H1 (cell line): ENCODE measurements around the gene KHDRBS2. TPM values are rescaled to one million over a fixed set of nuclear protein-coding genes. Genes with fewer than 3 reads are reported as not detected.

Source experiments
- BRCA1 ChIP-seq: IDR thresholded peaks from 2 replicates; pipeline ENCODE4 v1.6.1; 2012; ENCODE audit warnings: low read depth, low read length, improper control_type of control experiment
- CBX8 ChIP-seq: fragments of 300-800, 300-1000 bp; sonication (generic); IDR thresholded peaks from 2 replicates; pipeline ENCODE4 v1.7.1; 2016; ENCODE audit warnings: low read depth, low read length, borderline replicate concordance
- CEBPB ChIP-seq: IDR thresholded peaks from 2 replicates; pipeline ENCODE4 v1.6.1; 2012; ENCODE audit warnings: low read depth, low read length
- EZH2 ChIP-seq: fragments of 200-600 bp; sonication (generic); IDR thresholded peaks from 2 replicates; pipeline ENCODE4 v1.7.1; 2012; ENCODE audit warnings: low read depth, mild to moderate bottlenecking, moderate library complexity, low read length, inconsistent platforms; ENCODE audit not compliant: severe bottlenecking
- JUN ChIP-seq: IDR thresholded peaks from 2 replicates; pipeline ENCODE4 v1.6.1; 2011; ENCODE audit warnings: low read depth, mild to moderate bottlenecking, improper control_type of control experiment, low read length
- NANOG ChIP-seq: IDR thresholded peaks from 2 replicates; pipeline ENCODE4 v1.6.1; 2011; ENCODE audit warnings: low read length, low read depth, mild to moderate bottlenecking, inconsistent platforms; ENCODE audit not compliant: insufficient read depth, poor library complexity, severe bottlenecking
- NRF1 ChIP-seq: IDR thresholded peaks from 2 replicates; pipeline ENCODE4 v1.6.1; 2011; ENCODE audit warnings: mild to moderate bottlenecking, low read depth, low read length, improper control_type of control experiment
- POLR2AphosphoS5 ChIP-seq: IDR thresholded peaks from 2 replicates; pipeline ENCODE4 v1.6.1; 2011; ENCODE audit warnings: low read depth, low read length
- SP1 ChIP-seq: IDR thresholded peaks from 2 replicates; pipeline ENCODE4 v1.6.1; 2011; ENCODE audit warnings: low read depth, low read length
- SP2 ChIP-seq: IDR thresholded peaks from 2 replicates; pipeline ENCODE4 v1.6.1; 2012; ENCODE audit warnings: mild to moderate bottlenecking, low read length, inconsistent platforms
- SP4 ChIP-seq: IDR thresholded peaks from 2 replicates; pipeline ENCODE4 v1.6.1; 2012; ENCODE audit warnings: low read length, inconsistent platforms
- SUZ12 ChIP-seq: fragments of 200-600 bp; sonication (generic); IDR thresholded peaks from 2 replicates; pipeline ENCODE4 v1.6.1; 2012; ENCODE audit warnings: mild to moderate bottlenecking, inconsistent platforms, low read length, moderate library complexity, mixed read lengths
- TCF12 ChIP-seq: IDR thresholded peaks from 2 replicates; pipeline ENCODE4 v1.6.1; 2011; ENCODE audit warnings: low read depth, mild to moderate bottlenecking, low read length
- ZNF274 ChIP-seq: IDR thresholded peaks from 2 replicates; pipeline ENCODE4 v1.7.0; 2012; ENCODE audit warnings: low read length, borderline replicate concordance; ENCODE audit errors: extremely low read depth
- polyA plus RNA-seq, 7 experiments: library from polyadenylated mRNA; depleted of rRNA in 3 of 7; stranded (reverse) in 5 of 7; unstranded in 2 of 7; fragments of >200 nt in 5 of 7; fragments of 200-250 nt in 2 of 7; gene quantifications; 1 replicate in 5 of 7; 2 replicates in 1 of 7; 4 replicates in 1 of 7; pipeline versions ENCODE4 v1.2.1 to v1.2.3, GENCODE V29; 2011 to 2013; ENCODE audit warnings: missing spikeins in 2 of 7, mixed read lengths in 2 of 7
- total RNA-seq: library from RNA; stranded (reverse); fragmentation: NEBNext Ultra II Directional; extraction: Animal tissue kit (Norgen Biotek cat#: 25700); gene quantifications from 2 replicates; pipeline ENCODE4 v1.2.1, GENCODE V29; 2021
- TF ChIP-seq, protein P1 (sequence below): IDR thresholded peaks from 2 replicates; pipeline ENCODE4 v1.6.1; 2012; ENCODE audit warnings: low read length, inconsistent platforms
- TF ChIP-seq, protein P2 (sequence below): IDR thresholded peaks from 2 replicates; pipeline ENCODE4 v1.6.1; 2011; ENCODE audit warnings: low read length, improper control_type of control experiment
- TF ChIP-seq, protein P3 (sequence below): IDR thresholded peaks from 2 replicates; pipeline ENCODE4 v1.6.1; 2012; ENCODE audit warnings: inconsistent platforms
- TF ChIP-seq, protein P4 (sequence below), 3 experiments: IDR thresholded peaks; 1 replicate in 2 of 3; 2 replicates in 1 of 3; pipeline versions ENCODE4 v1.5.1 to v1.6.1; 2011; ENCODE audit warnings: low read length in 3 of 3, mild to moderate bottlenecking in 3 of 3, inconsistent platforms in 2 of 3, low read depth in 1 of 3, moderate library complexity in 1 of 3; ENCODE audit not compliant: insufficient read depth in 1 of 3; ENCODE audit errors: control extremely low read depth in 1 of 3

KHDRBS2 gene
- total and polyA plus RNA-seq, 2 of the 8 experiments (the other 6 are each of a cell fraction or from before 2014, with no cell fraction given), result 5.2 to 7.7 TPM

DNA sequence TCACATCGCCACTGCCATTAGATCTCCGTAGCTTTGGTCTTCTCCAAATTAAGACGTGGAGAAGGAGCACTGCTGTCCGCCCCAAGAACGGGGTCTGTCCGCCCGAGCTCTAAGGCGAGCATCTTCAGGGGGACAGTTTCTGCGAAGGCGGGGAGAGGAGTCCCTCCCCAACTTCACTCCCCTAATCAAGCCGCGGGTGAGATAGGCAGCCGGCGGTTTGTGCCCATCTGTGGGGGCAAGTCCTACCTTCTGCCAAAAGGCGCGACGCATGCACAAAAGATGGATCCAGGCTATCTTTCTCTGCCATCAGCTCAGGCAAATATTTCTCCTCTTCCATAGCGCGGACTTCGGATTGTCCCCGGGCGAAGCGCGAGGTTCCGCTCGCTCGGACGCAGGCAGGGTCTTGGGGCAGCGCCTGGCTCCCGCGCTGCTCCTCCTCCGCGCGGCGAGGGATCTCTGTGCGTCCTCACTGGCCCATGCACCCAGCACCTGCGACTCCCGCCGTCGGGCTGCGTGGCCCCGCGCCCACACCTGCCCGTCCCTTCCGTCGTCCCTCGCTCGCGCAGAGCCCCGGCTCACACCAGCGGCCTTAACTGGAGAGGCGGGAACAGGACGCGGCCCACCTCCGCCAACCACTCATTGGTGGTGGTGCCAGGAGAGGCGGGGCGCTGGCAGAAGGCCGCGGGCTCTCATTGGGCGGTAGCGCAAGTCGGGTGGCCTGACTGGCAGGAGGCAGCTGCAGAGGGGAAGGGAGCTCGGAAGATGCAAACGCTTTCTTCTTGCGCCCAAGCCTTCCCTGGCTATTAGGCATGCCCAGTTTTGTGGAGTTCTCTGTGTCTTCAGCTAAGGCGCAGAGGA lies at the start of gene KHDRBS2 (continued):
- TF ChIP-seq, protein P1, sequence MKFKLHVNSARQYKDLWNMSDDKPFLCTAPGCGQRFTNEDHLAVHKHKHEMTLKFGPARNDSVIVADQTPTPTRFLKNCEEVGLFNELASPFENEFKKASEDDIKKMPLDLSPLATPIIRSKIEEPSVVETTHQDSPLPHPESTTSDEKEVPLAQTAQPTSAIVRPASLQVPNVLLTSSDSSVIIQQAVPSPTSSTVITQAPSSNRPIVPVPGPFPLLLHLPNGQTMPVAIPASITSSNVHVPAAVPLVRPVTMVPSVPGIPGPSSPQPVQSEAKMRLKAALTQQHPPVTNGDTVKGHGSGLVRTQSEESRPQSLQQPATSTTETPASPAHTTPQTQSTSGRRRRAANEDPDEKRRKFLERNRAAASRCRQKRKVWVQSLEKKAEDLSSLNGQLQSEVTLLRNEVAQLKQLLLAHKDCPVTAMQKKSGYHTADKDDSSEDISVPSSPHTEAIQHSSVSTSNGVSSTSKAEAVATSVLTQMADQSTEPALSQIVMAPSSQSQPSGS, result no peak
- TF ChIP-seq SP1, result peak; percentile 98
- no peak for TF ChIP-seq TCF12
- TF ChIP-seq BRCA1, result no peak
- TF ChIP-seq NANOG, result no peak
- no peak for TF ChIP-seq EZH2
- TF ChIP-seq CEBPB, result no peak
- TF ChIP-seq, protein P2, sequence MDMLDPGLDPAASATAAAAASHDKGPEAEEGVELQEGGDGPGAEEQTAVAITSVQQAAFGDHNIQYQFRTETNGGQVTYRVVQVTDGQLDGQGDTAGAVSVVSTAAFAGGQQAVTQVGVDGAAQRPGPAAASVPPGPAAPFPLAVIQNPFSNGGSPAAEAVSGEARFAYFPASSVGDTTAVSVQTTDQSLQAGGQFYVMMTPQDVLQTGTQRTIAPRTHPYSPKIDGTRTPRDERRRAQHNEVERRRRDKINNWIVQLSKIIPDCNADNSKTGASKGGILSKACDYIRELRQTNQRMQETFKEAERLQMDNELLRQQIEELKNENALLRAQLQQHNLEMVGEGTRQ, result no peak
- no peak for TF ChIP-seq SUZ12
- TF ChIP-seq POLR2AphosphoS5, result peak; percentile 70; the same call in 1 of the 2 replicates
- TF ChIP-seq ZNF274, result no peak
- TF ChIP-seq, protein P3, sequence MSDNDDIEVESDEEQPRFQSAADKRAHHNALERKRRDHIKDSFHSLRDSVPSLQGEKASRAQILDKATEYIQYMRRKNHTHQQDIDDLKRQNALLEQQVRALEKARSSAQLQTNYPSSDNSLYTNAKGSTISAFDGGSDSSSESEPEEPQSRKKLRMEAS, result peak; percentile 92
- TF ChIP-seq, protein P4, sequence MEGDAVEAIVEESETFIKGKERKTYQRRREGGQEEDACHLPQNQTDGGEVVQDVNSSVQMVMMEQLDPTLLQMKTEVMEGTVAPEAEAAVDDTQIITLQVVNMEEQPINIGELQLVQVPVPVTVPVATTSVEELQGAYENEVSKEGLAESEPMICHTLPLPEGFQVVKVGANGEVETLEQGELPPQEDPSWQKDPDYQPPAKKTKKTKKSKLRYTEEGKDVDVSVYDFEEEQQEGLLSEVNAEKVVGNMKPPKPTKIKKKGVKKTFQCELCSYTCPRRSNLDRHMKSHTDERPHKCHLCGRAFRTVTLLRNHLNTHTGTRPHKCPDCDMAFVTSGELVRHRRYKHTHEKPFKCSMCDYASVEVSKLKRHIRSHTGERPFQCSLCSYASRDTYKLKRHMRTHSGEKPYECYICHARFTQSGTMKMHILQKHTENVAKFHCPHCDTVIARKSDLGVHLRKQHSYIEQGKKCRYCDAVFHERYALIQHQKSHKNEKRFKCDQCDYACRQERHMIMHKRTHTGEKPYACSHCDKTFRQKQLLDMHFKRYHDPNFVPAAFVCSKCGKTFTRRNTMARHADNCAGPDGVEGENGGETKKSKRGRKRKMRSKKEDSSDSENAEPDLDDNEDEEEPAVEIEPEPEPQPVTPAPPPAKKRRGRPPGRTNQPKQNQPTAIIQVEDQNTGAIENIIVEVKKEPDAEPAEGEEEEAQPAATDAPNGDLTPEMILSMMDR (IDR thresholded peaks at IDR 0.05; ENCODE audit: control extremely low read depth in 1 of 3, insufficient read depth in 1 of 3, low read depth in 1 of 3, low read length in 3 of 3), result no peak; a peak in 1 of 4 replicates
- peak; percentile 79 for TF ChIP-seq SP2
- no peak for TF ChIP-seq NRF1
- TF ChIP-seq CBX8, result no peak
- TF ChIP-seq SP4, result peak; percentile 97
- TF ChIP-seq JUN, result no peak
